ENCODE measurements around the gene PBX1.

Gene PBX1

GRCh38 chr1:164806531-164806930, 247.5 kb downstream of the PBX1 start:
- DNase-seq (ENCODE audit: low spot score), result no peak

DNA sequence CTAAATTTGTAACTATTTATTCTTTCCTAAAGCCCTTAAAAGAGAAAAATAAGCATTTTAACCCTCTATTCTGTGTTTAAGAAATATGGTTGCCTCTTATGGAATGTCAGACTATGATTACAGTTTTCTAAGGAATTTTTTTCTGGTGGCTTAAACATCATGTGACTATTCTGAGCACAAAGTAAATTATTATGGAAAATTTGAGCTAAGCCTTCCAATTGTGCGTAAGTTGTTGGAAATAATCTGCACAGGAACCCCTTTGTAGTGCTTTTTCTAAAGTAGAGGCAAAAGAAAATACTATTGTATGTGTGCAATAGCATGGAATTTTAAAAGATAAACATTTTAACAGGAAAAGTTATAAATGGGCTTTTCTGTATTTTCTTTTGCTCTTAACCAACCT, 254.8 kb downstream of the PBX1 start:
- no peak for DNase-seq (ENCODE audit: low spot score)

DNA sequence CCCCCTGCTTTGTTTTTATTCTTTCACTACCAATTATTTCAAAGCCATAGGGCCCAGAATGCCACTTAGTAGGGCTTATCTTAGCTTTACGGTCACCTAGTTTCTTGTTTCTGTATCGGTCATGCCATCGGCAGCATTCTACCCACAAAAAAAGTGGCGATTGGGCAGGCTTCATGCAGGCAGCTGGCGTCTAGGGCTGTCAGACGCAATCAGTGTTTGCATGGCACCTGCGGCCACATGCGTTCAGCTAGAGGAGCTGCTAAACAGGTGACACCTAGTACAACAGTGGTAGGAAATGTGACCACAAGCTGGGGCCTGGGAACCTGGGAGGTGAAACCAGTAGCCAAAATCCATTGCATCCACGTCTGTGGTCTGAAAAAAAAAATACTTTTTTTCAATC, 262.7 kb downstream of the PBX1 start:
- DNase-seq (ENCODE audit: low spot score), result no peak

DNA sequence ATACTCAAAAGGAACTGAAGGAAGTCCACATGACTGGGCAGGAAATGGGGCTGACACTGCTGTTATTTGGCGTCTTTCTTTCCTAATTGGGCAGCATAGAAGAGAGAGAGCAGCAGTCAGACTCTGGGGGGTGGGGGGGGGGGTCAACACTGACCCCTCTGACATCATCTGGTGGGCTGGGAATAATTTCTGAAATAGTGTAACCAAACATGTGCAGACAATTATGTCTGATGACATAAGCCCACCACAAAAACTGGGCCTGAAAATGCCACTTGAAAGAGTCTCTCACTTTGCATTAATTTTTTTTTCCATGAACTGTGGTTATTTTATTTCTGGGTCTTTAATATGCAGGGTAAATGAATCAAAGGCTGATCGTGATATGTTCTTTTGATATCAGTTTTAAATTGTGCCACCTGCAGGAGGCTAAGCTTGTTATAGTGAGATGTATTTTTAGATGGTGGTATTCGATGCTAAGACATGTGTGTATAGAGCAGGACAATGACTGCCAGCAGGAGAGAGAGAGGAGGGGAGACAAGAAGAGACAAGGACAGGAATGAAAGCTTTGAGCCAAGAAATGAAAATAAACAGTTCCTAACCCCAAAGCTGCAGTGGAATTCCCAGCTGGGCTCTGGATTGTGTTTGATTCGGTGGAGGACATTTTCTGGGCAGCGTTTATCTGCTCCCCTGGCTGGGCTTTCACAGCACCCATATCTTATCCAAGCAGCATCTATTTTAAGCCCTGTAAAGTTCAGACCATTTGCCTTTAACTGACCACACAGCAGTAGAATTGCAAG, 264.7 kb downstream of the PBX1 start:
- DNase-seq (ENCODE audit: low spot score), result no peak

DNA sequence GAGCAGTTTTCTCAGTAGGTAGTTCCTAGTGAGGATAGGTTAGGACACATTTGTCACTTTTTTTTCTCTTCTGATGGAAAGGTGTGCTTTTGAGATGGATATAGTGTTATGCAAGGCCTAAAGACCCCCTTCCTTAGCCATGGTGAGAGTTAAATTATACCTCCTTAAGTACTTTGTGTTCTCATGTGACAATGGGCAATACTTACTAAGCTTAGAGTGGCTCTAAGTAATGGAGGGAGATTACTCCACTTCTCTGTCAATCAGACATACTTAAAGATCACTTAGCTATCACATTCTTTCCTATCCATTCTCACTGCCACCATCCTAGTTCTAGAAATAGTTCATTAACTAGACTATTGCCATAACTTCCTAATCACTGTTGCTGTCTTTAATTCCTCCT, 265.6 kb downstream of the PBX1 start:
- DNase-seq (ENCODE audit: low spot score), result no peak

GRCh38 chr1:164830628-164831027, 271.6 kb downstream of the PBX1 start:
- no peak for DNase-seq (ENCODE audit: low spot score)

DNA sequence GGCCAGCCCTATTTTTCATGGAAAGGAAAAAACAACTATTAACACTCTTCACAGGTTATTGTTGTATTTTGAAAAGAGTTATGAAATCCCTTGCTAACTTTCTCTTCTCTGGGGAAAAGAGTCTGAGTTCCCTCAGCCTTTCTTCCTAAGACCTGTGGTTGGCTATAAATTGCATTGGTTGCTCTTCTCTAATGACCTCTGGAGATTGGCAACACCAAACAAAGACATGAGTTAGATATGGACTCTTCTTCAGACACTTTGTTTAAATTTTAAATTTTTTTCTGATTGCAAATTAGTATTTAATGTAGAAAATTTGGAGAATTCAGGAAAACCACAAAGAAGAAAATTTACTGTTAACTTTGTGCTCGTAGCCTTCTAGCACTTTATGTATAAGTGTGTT, 275.7 kb downstream of the PBX1 start:
- DNase-seq (ENCODE audit: low spot score), result no peak

DNA sequence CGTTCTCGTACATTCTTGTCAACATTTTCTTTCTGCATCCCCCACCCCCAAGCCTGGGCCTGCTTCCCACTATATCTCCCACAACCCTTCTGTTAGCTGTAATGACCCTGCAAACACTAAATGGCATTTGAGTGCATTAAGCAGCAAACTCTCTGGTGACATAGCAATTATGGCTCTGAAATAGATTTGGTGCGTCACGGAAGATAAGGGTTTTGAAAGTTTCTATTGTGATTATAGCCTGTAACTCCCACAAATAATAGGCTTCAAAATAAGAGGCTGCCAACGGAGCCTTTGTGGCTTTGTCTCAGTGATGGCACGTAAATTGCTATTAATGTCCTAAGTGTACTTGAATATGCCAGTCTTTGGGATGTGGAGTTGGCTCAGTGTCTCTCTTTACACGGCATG, 277.6 kb downstream of the PBX1 start:
- no peak for DNase-seq (ENCODE audit: low spot score)

DNA sequence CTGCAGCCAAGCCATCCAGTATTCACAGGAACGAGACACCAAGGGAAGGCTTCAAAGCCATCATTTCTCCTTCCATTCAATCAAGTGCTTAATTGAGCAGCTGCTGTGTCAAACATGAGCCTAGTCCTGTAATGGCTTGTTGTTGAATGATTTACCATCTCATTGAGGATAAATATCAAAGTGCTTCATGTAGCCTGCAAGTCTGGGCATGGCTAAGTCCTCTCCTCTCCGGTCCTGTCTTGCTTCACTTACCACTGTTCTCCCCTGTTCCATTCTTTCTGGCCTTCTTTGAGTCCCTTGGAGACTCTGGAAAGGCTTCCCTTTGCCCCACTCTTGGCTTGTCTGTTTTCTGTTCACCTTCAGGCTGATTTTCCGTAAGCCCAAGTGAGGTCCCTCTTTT, 279.8 kb downstream of the PBX1 start:
- DNase-seq (ENCODE audit: low spot score), result no peak

DNA sequence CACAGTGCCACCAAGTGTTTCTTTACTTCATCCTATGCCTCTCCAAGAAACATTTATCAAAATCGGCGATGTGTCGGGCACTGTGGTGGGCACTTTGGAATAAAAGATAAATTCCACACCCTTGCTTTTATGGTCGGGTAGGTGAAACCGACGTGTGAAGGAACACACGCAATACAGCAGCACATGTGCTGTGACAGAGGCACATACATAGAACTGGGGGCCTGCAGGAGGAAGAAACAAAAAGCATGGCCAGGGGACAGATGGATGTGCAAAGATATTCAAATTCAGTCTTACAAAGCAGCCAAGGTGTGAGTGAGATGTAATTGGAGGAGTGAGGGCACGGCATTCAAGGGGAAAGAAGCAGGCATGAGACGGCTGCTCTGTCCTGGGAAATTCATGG, 282.0 kb downstream of the PBX1 start:
- DNase-seq (ENCODE audit: low spot score), result no peak

- no peak for DNase-seq (ENCODE audit: low spot score)
Measured at GRCh38 chr1:164841702-164842465, 282.9 kb downstream of the PBX1 start.

- DNase-seq (ENCODE audit: low spot score), result no peak
Measured at GRCh38 chr1:164842870-164843269, 283.9 kb downstream of the PBX1 start.

- peak; percentile 43 for DNase-seq (ENCODE audit: low spot score)
Measured at GRCh38 chr1:164843743-164844500, 284.9 kb downstream of the PBX1 start.

- DNase-seq (ENCODE audit: low spot score), result peak; percentile 62
Measured at GRCh38 chr1:164846731-164847691, 288.0 kb downstream of the PBX1 start.

GRCh38 chr1:164853146-164853545, 294.2 kb downstream of the PBX1 start:
- no peak for DNase-seq (ENCODE audit: low spot score)

GRCh38 chr1:164855716-164856329, 296.8 kb downstream of the PBX1 start:
- no peak for DNase-seq (ENCODE audit: low spot score)

DNA sequence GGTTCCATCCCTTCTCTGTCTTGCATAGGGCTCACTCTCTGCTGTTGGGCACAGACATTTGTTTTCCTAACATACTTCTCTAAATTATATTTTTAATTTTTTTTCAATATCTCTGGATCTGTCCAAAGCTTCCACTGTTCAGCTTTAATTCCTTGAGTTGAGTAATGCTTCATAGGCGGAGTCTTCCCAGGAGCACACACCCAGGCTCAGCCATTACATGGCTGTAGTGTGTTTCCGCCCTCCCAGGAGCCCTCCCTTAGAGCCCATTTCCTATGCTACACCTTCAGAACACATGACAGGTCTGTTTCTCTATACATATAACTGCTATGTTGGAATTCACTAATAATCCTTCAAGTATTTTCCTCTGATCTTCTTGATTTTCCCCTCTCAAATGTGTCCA, 297.4 kb downstream of the PBX1 start:
- DNase-seq (ENCODE audit: low spot score), result no peak

GRCh38 chr1:164857439-164857838, 298.5 kb downstream of the PBX1 start:
- DNase-seq (ENCODE audit: low spot score), result no peak

GRCh38 chr1:164858096-164858632, 299.2 kb downstream of the PBX1 start:
- DNase-seq (ENCODE audit: low spot score), result no peak

GRCh38 chr1:164861632-164862031, 302.6 kb downstream of the PBX1 start:
- no peak for DNase-seq (ENCODE audit: low spot score)
